Measurements from ENCODE around the gene KDM4B. TPM values are rescaled to one million over a fixed set of nuclear protein-coding genes. Genes with fewer than 3 reads are reported as not detected.
A peak's percentile ranks its signal among the peaks of the same experiment; 100 is the strongest.

Gene KDM4B
- polyA plus RNA-seq, 1 of the 3 experiments (the other 2 are of a cell fraction), result 12.2 TPM

DNA sequence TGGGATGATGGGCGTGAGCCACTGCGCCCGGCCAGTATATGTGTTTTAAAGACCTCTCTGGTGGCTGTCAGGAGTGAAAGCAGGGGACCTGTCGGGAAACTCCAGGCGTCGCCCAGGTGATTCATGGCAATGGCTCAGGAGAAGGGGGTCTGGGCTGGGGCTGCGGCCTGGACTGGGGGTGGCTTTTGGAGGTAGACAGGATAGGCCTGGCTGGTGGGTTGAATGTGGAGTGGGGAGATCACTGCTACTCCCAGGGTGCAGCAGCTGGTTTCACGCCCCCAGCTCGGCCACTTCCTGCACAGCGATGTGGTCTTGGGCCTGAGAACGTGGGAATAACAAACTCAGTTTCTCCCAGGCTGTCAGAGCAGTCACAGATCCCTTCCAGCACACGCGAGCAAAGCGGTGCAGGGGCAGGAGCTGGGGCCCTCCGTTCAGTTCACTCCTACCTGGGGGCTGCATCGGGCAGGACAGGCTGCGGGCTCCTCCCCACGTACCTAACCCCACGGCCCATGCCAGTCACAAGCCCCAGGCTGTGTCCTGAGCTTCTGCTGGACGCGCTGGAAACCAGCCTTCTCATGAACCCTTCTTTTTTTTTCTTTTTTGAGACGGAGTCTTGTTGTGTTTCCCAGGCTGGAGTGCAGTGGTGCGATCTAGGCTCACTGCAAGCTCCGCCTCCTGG, 18.9 kb downstream of the KDM4B start:
- peak overlapping the region; percentile 39 to 67; a peak in 3 of 4 replicates for H3K27ac ChIP-seq (ENCODE audit: low read depth in 2 of 2, low read length in 1 of 2)

More for the DNA sequence above, 18.9 kb downstream of the KDM4B start:
- H3F3A ChIP-seq (replicated peaks; ENCODE audit: insufficient read depth), result no peaks in the 10 kb centered on the region
- no peak for TF ChIP-seq GATA2 (CRISPR knock-in tag; IDR thresholded peaks at IDR 0.05)
- TF ChIP-seq, protein P1, sequence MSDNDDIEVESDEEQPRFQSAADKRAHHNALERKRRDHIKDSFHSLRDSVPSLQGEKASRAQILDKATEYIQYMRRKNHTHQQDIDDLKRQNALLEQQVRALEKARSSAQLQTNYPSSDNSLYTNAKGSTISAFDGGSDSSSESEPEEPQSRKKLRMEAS (IDR thresholded peaks at IDR 0.05; ENCODE audit: low read depth), result no peak
- TF ChIP-seq CHD2 (IDR thresholded peaks at IDR 0.05; ENCODE audit: low read length, partially characterized antibody), result no peak
- TF ChIP-seq POLR2AphosphoS5 (IDR thresholded peaks at IDR 0.05; ENCODE audit: low read depth, low read length), result no peak
- TF ChIP-seq, protein P2, sequence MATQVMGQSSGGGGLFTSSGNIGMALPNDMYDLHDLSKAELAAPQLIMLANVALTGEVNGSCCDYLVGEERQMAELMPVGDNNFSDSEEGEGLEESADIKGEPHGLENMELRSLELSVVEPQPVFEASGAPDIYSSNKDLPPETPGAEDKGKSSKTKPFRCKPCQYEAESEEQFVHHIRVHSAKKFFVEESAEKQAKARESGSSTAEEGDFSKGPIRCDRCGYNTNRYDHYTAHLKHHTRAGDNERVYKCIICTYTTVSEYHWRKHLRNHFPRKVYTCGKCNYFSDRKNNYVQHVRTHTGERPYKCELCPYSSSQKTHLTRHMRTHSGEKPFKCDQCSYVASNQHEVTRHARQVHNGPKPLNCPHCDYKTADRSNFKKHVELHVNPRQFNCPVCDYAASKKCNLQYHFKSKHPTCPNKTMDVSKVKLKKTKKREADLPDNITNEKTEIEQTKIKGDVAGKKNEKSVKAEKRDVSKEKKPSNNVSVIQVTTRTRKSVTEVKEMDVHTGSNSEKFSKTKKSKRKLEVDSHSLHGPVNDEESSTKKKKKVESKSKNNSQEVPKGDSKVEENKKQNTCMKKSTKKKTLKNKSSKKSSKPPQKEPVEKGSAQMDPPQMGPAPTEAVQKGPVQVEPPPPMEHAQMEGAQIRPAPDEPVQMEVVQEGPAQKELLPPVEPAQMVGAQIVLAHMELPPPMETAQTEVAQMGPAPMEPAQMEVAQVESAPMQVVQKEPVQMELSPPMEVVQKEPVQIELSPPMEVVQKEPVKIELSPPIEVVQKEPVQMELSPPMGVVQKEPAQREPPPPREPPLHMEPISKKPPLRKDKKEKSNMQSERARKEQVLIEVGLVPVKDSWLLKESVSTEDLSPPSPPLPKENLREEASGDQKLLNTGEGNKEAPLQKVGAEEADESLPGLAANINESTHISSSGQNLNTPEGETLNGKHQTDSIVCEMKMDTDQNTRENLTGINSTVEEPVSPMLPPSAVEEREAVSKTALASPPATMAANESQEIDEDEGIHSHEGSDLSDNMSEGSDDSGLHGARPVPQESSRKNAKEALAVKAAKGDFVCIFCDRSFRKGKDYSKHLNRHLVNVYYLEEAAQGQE (IDR thresholded peaks at IDR 0.05; ENCODE audit: low read depth, low read length), result no peak
- TF ChIP-seq TAF1 (IDR thresholded peaks at IDR 0.05; ENCODE audit: borderline replicate concordance, low read depth, low read length), result no peak
- no peak for TF ChIP-seq EP300 (IDR thresholded peaks at IDR 0.05; ENCODE audit: borderline replicate concordance in 1 of 2, low read depth in 1 of 2, low read length in 1 of 2)
- TF ChIP-seq, protein P3, sequence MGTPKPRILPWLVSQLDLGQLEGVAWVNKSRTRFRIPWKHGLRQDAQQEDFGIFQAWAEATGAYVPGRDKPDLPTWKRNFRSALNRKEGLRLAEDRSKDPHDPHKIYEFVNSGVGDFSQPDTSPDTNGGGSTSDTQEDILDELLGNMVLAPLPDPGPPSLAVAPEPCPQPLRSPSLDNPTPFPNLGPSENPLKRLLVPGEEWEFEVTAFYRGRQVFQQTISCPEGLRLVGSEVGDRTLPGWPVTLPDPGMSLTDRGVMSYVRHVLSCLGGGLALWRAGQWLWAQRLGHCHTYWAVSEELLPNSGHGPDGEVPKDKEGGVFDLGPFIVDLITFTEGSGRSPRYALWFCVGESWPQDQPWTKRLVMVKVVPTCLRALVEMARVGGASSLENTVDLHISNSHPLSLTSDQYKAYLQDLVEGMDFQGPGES (IDR thresholded peaks at IDR 0.05; ENCODE audit: low read depth, low read length), result no peak
- no peak for TF ChIP-seq NRF1 (IDR thresholded peaks at IDR 0.05; ENCODE audit: low read depth, low read length)
- TF ChIP-seq, protein P4, sequence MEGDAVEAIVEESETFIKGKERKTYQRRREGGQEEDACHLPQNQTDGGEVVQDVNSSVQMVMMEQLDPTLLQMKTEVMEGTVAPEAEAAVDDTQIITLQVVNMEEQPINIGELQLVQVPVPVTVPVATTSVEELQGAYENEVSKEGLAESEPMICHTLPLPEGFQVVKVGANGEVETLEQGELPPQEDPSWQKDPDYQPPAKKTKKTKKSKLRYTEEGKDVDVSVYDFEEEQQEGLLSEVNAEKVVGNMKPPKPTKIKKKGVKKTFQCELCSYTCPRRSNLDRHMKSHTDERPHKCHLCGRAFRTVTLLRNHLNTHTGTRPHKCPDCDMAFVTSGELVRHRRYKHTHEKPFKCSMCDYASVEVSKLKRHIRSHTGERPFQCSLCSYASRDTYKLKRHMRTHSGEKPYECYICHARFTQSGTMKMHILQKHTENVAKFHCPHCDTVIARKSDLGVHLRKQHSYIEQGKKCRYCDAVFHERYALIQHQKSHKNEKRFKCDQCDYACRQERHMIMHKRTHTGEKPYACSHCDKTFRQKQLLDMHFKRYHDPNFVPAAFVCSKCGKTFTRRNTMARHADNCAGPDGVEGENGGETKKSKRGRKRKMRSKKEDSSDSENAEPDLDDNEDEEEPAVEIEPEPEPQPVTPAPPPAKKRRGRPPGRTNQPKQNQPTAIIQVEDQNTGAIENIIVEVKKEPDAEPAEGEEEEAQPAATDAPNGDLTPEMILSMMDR (IDR thresholded peaks at IDR 0.05), result no peak
- DNase-seq, result no peak
- H3K4me2 ChIP-seq, result peak overlapping the region; percentile 44
- ChIA-PET POLR2A (no interaction called here), CTCF (interaction anchor here (0.9 to 2.1 kb wide), 2 partner anchors 14 kb away, joined by 3 to 7 read pairs; no protein-coding TSS in a partner anchor)
- no peak overlapping the region for H3K4me3 ChIP-seq (ENCODE audit: low read depth in 2 of 2, low read length in 1 of 2)
- H3K27me3 ChIP-seq (ENCODE audit: insufficient read depth), result no peaks in the 10 kb centered on the region
- no peaks in the 10 kb centered on the region for H3K36me3 ChIP-seq (replicated peaks in 1 of 2; ENCODE audit: control insufficient read depth in 1 of 2, insufficient read depth in 2 of 2, low read length in 1 of 2)
- peaks cover 82% of the 10 kb centered on the region for H4K20me1 ChIP-seq (ENCODE audit: insufficient read depth)
- H3K9ac ChIP-seq, result no peak overlapping the region
- H3K4me1 ChIP-seq (ENCODE audit: control insufficient read depth in 1 of 2, insufficient read depth in 2 of 2, low read depth in 1 of 2, low read length in 1 of 2), result peaks cover 7 to 41% of the 10 kb centered on the region in 2 experiments; a peak in 1 of 4 replicates
- no peaks in the 10 kb centered on the region for H3K9me2 ChIP-seq
- 89% methylated on average over 17 of the region's 24 CpGs for WGBS (ENCODE audit: low lambda C conversion rate)
- H3K79me2 ChIP-seq (ENCODE audit: insufficient read depth), result peaks cover 98% of the 10 kb centered on the region
- H2AFZ ChIP-seq (ENCODE audit: low read depth), result no peak overlapping the region
- H3K9me3 ChIP-seq, result no peaks in the 10 kb centered on the region
